ENCODE measurements around the gene ANO7.
A peak's percentile ranks its signal among the peaks of the same experiment; 100 is the strongest.

The ANO7 gene

GRCh38 chr2:241224018-241224850 is 35.8 kb downstream of the ANO7 start:
- peak; percentile 58 to 62 for DNase-seq (ENCODE audit: low read depth in 2 of 2)
- H3K4me3 ChIP-seq (replicated peaks in 1 of 2; ENCODE audit: low read depth in 2 of 2, low read length in 2 of 2): no peak overlapping the region
- TF ChIP-seq CTCF (IDR thresholded peaks at IDR 0.05; ENCODE audit: low read depth, low read length): peak; percentile 1

GRCh38 chr2:241224851-241225438 is 36.5 kb downstream of the ANO7 start:
- DNase-seq (ENCODE audit: low read depth in 2 of 2): no peak
- H3K4me3 ChIP-seq (replicated peaks in 1 of 2; ENCODE audit: low read depth in 2 of 2, low read length in 2 of 2): no peak overlapping the region
- TF ChIP-seq CTCF (IDR thresholded peaks at IDR 0.05; ENCODE audit: low read depth, low read length): no peak

- DNase-seq (ENCODE audit: low read depth in 2 of 2): no peak
- no peak for TF ChIP-seq CTCF (IDR thresholded peaks at IDR 0.05; ENCODE audit: low read depth, low read length)
- no peak overlapping the region for H3K4me3 ChIP-seq (replicated peaks in 1 of 2; ENCODE audit: low read depth in 2 of 2, low read length in 2 of 2)
These were observed 37.1 kb downstream of the ANO7 start for GRCh38 chr2:241225545-241225944.

GRCh38 chr2:241225983-241226382 is 37.5 kb downstream of the ANO7 start:
- H3K4me3 ChIP-seq (replicated peaks in 1 of 2; ENCODE audit: low read depth in 2 of 2, low read length in 2 of 2): no peak overlapping the region
- no peak for DNase-seq (ENCODE audit: low read depth in 2 of 2)
- no peak for TF ChIP-seq CTCF (IDR thresholded peaks at IDR 0.05; ENCODE audit: low read depth, low read length)

GRCh38 chr2:241226723-241227572 is 38.5 kb downstream of the ANO7 start:
- no peak overlapping the region for H3K4me3 ChIP-seq (replicated peaks in 1 of 2; ENCODE audit: low read depth in 2 of 2, low read length in 2 of 2)
- TF ChIP-seq CTCF (IDR thresholded peaks at IDR 0.05; ENCODE audit: low read depth, low read length): no peak
- peak in 1 of 2 donors; percentile 54 for DNase-seq (ENCODE audit: low read depth in 2 of 2)

- TF ChIP-seq CTCF (IDR thresholded peaks at IDR 0.05; ENCODE audit: low read depth, low read length): no peak
- no peak for DNase-seq (ENCODE audit: low read depth in 2 of 2)
- no peak overlapping the region for H3K4me3 ChIP-seq (replicated peaks in 1 of 2; ENCODE audit: low read depth in 2 of 2, low read length in 2 of 2)
These were observed 39.1 kb downstream of the ANO7 start for GRCh38 chr2:241227594-241227993.
